GM21723 (cell line): ENCODE measurements around the gene PLEKHA6.
A peak's percentile ranks its signal among the peaks of the same experiment; 100 is the strongest.

Source experiments
- ATAC-seq: cut with Tn5 transposase; IDR thresholded peaks from one replicate; pipeline ENCODE4 v1.9.1; 2021; ENCODE audit warnings: mild to moderate bottlenecking, moderate library complexity; ENCODE audit not compliant: unreplicated experiment

The PLEKHA6 gene

DNA sequence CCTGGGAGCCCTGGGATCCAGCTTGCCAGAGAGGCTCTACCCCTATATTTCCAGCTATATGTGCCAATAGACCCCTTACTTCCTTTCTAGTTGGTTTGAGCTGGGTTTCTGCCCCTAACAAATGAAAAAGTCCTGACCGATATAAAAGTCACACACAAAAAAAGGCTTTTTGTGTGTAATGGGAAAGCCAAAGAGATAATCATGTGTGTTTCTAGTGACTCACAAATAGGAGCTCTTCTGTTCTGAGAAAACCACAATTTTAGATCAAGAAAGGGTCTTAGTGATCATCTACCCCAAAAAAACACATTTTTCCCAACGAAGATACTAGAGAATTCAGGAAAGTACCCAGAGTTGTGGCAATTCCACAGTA lies 23.0 kb upstream of the PLEKHA6 start:
- no peak for ATAC-seq

DNA sequence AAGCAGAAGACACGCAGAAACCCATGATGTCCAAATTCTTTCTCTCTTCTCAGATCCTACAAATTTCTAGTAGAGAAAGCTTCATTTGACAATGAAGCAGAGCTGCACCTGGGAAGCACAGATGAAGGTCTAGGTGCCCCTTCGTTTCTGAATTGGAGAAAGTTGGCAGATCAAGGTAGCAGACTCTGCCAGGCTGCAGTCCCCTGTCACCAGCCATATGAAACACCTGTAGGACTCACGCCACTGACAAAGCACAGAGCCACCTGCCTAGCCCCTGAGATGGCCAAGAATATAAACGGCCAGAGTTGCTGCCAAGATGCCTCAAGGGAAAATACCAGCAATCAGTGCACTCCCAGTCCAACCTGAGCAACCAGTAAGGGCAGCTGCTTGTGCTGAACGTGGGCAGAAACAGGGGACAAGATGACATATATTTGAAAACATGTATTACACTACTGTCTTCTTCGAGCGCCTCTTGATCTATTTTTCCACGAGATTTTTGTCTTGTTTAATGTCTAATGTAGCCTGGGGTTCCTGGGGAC lies 20.6 kb upstream of the PLEKHA6 start:
- no peak for ATAC-seq

DNA sequence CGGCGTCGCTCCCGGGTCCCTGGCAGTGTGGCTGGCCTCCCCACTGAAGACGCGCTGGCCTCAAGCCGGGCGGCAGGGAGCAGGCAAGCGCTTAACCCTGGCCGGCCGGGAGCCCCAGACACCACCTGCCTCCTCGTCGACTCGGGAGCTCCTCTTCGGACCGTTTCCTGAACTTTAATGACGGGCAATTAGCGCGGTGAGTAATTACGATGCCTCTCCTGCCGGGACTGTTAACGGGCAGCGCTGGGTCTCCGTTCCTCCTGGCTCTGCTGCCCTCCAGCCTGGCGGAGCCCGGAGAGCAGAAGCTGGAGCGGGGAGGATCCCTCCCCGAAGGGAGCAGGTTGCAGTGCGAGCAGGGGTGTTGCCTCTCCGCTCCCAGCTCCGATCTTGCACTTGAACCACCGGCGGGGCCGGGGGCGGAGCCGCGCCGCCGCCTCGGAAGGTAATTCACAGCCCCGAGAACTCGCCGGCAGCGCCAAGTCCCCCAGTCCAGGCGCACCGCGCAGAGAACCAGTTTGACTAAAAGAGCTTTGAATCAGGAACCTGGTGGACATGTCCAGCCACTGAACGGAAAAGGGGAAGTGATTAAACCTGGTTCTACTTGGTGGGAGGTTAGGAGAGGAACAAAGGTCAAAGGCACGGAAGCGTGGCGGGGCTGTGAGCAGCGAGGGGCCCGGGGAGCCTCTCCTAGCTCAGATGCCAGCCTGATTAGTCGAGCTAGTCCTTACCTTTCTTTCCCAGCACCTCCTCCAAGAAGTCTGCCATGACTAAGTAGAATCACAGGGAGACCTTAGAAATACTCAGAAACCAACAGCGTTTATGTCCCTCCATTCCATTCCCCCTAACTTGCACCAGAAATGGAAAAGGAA lies 18.3 kb upstream of the PLEKHA6 start:
- ATAC-seq: peak; percentile 44

DNA sequence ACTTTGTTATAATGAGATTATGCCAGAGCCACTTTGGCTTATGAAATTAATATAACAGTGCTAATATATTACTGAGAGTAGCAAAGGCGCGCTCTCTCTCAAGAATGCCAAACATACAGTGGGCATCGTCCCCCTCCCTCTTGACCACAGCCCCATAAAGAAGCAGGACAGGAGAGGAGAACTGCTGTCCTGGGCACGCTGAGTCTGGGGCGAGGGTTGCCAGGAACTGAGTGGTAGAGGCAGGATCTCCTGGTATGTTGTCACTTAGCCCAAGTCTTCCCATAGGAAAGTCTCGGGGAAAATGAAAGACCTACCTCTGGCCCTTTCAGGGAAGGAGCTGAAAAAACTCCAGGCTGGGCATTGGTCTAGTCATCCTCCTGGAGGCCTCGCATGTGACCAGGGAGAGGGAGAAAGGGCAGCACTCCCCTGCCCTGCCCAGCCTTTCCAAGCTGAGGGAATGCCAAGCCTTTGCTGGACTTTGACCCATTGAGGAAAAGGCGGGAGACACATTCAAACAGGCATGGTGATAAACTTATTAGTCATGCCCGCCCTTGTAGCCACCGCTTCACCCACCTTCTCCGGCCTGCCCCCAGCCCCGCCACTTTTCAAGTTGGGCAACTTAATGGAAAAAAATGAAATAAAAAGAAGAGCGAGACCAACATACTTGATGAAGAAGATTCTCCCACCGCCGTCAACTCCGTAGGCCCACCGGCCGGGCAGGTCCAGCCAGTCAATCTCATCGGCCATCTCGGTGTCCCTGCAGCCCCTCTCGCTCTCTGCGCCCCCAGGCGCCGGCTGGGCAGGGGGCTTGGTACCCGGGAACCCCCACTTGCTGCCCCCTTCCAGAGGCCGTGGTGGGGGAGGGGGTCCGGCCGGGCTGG lies 17.4 kb upstream of the PLEKHA6 start:
- ATAC-seq: no peak

DNA sequence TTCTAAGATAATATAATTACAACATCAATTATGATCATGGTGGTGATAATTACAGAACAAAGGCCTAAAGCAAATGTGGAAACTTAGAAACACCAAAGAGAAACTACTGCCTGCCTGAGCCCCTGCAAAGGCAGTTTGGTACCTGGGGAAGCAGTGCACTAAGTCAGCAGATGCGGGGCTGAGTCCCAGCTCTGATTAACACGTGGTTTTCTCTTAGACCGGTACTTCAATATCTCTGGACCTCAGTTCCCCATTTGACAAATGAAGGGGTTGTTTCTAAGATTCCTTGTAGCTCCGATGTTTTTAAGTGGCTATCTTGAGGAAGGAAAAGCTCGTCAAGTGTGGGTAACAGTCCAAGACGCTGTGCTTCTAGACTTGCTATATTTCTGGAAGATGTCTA lies 16.7 kb upstream of the PLEKHA6 start:
- ATAC-seq: no peak

DNA sequence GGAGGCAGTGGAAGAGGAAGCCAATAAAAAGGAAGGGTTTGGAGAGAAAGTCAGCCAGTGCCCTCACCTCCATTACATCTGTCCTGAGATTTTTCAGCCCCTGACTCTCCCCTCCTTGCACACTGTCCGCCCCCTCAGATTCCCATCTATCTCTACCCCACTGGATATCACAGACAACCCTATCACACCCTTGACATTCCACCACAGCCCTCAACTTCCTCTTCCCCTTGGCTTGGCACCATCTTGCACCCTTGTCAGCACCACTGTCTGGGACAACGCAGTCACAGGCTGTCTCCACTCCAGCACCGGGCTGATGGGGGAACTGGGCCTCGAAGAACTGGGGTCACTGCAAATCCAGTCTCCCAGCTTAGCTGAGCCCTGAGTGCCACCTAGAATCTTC lies 14.2 kb upstream of the PLEKHA6 start:
- no peak for ATAC-seq

DNA sequence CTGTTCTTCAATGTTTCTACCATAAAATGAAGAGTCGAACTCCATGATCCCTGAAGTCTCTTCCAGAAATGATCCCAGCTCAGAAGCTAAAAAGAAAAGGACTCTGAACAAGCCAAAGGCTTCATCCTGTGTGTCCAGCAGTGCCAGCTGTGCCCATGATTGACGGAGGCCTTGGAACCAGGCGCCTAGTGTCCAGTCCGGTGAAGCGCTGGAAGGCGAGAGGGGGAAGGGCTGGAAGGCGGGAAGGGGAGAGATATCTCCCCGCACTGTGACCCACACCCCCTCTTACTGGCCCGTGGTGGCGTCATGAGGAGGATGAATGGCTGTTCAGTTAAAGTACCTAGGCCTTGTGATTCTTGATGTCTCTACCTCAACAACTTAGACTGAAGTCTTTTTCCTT lies 10.4 kb upstream of the PLEKHA6 start:
- ATAC-seq: no peak

DNA sequence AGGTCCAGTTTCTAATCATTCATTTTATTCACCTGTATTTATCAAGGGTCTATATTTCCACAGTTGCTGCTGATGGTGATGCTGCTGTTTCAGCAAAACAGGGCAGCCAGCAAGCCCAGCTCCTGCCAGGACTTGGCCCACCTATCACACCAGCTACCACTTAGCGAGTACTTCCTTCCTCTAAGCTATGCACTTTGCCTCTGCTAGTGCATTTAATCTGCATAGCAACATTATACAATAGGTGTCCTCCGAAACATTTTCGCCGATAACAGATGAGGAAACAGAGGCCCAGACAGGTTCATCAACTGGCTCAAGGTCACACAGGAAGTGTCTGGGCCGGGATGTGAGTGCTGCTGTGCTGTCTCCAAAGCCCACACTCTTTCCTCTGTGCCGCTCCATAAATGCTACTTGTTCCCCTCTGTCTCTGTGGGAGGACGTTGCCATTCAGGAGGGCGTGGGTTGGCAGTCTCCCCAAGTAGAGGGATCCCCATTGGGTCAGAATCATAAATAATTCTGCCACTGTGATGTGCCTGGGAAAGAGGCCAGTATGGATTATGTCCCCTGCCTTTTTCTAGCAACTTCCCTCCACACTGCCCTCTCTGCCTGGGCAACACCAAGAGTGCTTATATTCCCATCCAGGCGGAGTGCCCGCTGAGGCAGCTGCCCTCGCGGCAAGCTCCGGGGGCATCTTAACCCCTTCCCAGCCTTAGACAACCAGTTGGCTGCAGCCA lies 9.4 kb upstream of the PLEKHA6 start:
- ATAC-seq: no peak

DNA sequence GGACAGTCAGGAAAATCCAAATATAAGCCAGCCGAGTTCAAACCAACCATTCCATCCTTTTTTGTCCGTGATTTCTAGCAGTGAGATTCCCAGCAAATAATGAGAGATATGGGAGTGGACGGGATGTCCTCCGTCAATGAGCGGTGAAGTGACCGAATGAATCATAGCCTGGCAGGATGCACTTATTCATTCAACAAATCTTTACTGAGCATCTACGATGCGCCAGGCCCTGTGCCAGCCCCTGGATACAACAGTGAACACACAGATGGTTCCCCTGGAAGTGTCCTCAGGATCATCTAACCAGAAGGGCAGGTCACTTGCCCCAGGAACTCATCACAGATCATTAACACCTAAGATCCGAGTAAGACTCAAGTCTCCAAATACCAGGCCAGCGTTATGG lies 8.2 kb upstream of the PLEKHA6 start:
- no peak for ATAC-seq

DNA sequence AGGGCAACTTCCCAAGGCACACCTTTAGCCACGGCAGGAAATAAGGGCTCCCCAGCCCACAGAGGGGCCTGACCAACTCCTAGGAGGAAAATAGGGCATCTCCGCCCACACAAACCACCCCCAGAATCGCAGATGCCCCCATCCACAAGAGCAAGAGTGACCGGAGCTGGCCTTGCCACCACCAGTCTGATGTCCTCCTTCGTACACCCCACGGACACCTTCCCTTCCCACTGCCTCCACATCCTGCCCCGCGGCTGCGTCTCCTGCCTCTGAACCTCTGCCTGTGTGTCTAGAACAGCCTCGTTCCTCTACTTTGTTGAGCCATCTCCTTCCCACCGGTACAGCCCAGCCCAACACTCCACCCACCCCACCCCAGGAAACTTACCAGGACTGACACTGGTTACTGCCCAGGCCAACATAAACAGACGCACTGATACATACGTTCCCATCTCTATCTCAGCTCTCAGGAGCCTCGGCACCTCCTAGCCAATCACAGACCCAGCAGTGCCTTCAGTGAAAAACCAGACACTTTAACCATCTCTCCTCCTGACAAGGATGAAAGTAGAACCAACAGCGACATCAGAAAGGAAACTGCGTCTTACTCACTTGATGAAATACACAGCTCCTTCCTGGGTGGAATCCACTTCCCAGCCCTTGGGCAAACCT lies 7.6 kb upstream of the PLEKHA6 start:
- ATAC-seq: no peak

DNA sequence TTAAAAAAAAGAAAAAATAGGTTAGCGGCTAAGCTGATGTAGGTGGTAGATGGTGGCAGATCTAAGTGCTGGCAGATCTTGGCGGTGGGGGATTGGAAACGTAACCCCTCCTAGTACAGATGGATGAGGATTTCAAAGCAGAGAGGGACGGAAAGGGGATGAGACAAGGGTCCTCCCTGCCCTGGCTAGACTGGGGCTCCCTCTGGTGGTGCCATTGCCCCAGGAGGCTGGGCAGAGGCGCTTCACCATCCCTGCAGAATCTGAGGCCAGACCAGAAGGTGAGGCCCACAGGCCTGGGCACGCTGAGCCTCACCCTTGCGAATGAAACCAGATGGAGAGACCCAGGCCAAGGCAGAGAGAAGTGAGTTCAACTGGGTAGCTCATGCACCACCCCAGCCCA lies 7.0 kb upstream of the PLEKHA6 start:
- no peak for ATAC-seq

DNA sequence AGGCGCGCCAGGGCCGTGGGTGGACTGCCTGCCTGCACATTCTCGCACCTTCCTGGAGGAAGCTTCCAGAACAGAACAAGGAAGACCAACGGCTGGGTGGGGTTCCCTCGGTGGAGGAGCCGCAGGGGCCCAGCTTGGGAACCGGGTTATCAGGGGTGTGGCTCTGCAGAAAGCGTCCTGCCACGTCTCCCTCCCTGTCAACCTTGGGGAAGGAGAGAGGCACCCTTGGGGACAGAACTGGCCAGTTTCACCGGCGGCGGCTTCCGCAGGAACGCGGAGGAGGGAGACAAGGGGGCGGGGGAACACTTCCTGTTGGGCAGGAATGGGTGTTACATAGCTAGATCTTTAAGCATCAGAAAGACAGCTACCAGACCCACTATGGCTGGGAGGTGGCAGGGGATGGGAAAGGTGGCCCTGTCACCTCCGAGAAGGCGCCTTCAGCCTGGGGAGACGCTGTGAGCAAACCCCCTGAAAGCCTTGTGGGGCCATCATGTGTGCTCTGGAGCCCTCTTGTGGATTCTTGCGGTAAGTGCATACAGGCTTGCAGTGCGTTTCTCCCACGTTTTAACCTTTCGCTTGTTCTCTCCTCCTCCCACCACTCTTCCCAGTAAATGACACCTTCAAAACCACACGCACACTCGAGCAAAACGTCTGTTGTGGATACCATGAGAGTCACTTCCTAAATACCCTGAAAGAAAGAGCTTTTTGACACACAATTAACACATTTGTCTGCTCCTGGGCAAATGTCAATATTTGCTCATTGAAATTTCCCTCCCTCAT lies 3.8 kb upstream of the PLEKHA6 start:
- no peak for ATAC-seq

DNA sequence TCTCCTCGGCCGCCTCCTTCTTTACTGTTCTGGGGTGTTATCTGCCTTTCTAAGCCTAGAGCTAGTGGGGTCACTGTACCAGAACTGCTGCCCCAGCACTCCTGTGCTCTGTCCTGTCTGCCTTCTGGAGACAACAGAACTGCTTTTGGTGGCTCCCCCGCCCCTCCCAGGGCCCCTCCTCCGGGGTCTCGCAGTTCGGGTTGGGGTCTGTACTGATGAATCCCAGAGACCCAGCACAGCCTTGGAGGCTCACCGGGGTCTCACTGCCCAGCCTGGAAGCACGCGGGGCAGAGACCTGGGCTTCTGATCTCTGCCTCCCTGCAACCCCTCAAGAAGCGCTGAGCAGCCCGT lies 3.2 kb upstream of the PLEKHA6 start:
- ATAC-seq: no peak

DNA sequence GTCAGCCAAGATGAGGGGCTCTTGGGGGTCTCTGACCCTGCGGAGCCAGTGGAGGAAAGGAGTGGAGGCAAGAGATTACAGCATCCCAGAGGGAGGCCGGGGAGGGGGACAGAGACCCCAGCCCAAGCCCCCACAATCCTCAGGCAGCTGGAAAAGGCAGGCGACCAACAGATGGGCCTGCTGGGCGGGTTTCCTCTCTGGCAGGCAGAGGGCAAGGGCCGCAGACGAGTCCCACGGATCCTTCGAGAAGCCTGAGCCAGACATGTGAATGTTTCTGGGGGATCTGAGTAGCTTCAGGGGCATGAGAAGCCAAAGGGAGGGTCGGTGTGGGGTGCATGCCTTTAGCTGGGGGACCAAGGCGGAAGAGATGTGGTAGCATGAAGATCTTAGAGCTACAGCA lies 2.1 kb upstream of the PLEKHA6 start:
- no peak for ATAC-seq

DNA sequence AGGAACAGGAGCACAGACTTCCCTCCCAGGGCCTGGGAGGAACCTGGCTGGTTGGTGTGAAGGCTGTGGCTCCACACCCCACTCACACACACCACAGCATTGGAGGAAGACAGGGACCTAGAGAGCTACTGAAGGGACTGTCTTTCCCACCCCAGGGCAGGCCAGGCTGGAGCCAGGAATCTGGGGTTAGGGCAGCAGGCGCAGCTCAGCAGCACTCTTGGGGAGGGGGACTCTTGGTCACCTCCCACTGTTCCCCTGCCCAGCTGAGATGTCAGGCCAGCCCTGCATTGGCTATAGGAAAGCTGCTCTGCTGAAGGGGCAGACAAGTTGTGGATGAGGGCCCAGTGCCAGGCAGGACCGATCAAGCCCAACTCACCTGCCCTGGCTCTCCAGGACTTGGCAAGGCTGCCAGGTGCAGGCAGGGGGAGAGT lies 1.6 kb upstream of the PLEKHA6 start:
- no peak for ATAC-seq

DNA sequence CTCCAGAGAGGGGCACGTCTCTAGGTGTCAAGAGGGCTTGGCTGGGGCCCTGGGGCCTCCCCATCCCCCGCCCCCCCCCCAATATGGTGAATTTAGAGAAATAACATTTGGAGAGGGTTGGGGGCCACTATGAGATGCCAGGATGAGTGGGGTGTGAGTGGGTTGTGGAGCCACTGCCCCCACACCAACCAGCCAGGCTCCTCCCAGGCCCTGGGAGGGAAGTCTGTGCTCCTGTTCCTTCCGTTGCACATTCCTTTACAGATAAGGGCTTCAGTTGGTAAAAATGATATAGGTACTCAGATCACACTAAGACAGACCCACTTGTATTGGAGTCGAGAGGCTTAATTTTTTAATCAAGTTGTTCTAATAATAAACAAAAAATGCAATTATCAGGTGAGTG lies 585 bp upstream of the PLEKHA6 start:
- ATAC-seq: no peak

DNA sequence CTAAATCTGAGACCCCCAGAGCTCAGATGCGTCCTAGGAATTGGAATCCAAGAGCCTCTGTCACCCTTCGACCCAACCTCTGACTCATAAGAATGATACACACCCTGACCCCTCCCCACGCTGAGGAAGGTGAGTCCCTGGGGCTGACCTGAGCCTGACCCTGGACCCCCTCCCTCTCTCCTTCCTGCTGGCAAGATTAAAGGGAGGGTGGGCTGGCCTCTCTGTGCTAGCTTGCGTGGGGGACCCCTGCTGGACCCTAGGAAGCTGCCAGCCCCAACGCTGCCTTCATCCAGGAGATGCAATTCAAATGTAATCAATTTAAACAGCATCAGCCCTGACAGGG lies 627 bp downstream of the PLEKHA6 start:
- ATAC-seq: no peak

DNA sequence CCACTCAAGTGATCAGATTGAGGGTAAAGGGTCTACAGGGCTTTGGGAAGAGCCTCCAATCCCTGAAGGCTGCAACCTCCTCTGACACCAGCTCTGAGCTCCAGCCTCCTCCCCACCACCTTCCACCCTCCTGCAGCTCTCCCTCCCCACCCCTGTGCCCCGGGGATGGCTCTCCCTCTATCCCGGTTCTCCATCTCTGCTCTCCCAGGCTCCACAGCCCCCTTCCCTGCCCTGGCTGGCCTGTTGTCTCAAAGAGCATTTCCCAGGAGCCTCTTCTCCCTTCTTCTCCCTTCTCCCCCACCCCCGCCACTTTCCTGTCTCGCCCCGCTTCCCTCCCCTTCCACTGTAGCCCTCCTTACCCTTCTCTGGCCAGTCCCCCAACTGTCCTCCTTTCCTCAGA lies 1.1 kb downstream of the PLEKHA6 start:
- no peak for ATAC-seq

DNA sequence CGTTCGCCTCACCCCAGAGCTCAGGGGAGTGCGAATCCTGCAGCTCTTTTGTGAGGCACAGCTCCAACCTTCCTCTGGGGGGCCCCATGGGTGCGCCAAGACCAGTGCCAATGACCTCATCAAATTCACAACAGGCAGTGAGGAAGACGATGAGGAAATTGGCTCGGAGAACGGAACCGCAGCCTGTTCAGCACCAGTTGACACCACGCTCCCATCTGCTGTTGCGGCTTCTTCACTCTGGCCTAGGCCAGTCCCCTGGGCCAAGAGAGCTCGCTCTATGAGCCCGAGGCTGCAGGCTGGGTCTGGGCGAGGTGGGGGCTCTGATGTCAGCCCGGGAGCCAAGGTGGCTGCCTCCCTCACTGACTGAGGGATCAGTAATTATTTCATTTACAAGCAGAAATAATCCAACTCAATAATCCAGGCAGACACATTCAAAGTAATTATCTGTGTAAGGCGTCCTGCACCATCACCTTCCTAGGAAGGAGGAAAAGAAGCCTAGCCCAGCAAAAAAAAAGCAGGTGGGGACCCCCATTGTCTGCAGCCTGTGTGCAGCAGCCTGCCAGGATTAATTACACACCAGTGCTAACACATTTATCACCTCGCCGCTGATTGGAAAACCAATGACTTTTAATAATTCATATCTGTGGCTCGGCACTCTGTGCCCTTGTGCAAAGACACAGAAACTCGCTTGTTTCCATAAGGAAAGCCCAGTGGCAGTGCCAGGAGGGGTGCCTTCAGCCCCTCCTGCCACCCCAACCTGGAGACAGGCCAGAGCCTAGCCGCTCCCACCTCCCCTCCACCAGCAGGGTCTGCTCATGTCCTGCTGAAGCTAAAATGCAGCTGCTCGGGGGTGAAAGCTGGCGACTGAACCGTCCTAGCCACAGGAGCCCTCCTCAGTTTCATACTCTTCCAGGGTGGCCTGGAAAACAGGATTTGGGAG lies 1.9 kb downstream of the PLEKHA6 start:
- no peak for ATAC-seq
